ENCODE measurements around the gene CCDC171.

DNA sequence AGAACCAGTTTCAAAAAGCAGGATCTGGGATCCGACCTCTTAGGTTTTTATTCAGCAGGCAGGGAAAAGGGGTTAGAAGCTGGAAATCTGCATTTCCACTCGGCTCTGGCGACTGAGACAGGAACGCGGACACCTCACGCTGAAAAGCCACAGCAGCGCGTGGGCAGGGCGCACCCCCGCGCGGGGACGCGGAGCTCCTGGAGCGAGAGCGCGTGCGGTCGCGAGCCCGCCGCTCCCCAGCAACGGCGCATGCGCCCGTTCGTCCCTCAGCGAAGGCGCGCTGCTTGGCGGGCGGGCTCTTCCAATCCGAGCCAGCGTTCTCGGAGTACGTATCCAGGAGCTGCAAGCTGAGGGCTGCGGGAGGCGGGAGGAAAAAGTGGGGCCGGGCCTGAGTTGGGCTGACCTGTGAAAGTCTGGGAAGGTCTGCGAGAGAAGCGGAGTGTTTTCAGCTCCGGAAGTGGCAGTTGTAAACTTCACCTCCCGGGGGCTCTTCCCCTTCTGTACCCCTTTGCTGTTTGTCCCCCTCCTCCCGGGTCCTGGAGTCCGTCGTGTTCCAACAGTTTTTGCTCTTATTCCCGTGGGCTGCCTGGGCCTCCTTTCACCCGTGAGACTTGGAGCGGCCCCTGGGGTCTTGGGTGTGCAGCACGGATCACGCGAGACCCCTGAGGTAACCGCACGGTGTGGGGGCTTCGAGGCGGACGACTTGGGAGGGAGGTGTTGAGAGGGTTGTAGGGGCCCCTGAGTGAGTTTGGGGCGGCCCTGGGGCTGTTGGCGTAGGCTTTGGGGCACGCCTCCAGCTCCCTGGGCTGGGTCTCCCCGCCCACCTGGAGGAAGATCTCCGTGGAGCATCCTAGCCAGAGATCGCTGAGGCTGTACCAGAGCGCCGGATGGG lies at the start of gene CCDC171:
- peak; percentile 82 for TF ChIP-seq POLR2AphosphoS5 (IDR thresholded peaks at IDR 0.05; ENCODE audit: low read depth, low read length)
- TF ChIP-seq POLR2A (IDR thresholded peaks at IDR 0.05; ENCODE audit: low read depth, low read length) = peak; percentile 77
- TF ChIP-seq TAF1 (IDR thresholded peaks at IDR 0.05; ENCODE audit: borderline replicate concordance, low read depth, low read length) = peak; percentile 70; the same call in 1 of the 2 replicates
